ENCODE results near the gene PLEKHM2. TPM values are rescaled to one million over a fixed set of nuclear protein-coding genes. Genes with fewer than 3 reads are reported as not detected.

The PLEKHM2 gene
- polyA plus RNA-seq, 1 experiment = 24.4 TPM

DNA sequence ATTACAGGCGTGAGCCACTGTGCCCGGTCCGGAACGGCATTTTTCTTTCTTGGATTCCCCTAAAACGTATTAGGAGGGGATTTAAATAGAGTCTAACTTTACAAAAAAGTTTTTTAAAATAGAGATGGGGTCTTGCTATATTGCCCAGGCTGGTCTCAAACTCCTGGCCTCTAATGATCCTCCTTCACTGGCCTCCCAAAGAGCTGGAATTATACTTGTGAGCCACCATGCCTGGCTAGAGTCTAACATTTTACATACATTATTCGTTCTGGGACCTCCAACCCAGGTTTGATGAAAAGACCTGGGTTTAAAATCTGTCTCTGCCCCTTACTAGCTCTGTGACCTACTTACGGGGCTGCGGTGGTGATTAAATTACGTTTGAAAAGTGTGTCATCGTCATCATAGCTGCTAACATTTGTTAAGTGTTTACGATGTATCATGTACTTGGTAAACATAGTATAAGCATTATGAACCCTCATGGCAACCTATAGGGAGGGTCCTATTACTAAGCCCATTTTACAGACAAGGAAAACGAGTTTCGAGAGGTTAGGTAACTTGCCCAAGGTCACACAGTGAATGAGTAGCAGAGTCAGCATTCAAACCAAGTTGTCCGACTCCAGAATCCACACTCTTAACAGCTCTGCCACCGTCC is 24.5 kb downstream of the PLEKHM2 start:
- CTCF ChIA-PET = interaction anchor here (0.5 to 0.6 kb wide), 3 partner anchors 9 to 114 kb away, joined by 3 to 7 read pairs (median 6); no protein-coding TSS in a partner anchor
- no peak for DNase-seq (ENCODE audit: low read depth, low spot score)
- Histone ChIP-seq H3K4me3 (ENCODE audit: low read depth, low read length) (no peak overlapping the region), H3K27me3 (ENCODE audit: control insufficient read depth, insufficient read depth, low read length) (no peaks in the 10 kb centered on the region), H3K9me3 (ENCODE audit: control insufficient read depth, insufficient read depth, low read length) (no peaks in the 10 kb centered on the region), H3K27ac (ENCODE audit: low read depth, low read length) (no peak overlapping the region)
- POLR2A ChIA-PET = no interaction called here
- TF ChIP-seq, protein P1, sequence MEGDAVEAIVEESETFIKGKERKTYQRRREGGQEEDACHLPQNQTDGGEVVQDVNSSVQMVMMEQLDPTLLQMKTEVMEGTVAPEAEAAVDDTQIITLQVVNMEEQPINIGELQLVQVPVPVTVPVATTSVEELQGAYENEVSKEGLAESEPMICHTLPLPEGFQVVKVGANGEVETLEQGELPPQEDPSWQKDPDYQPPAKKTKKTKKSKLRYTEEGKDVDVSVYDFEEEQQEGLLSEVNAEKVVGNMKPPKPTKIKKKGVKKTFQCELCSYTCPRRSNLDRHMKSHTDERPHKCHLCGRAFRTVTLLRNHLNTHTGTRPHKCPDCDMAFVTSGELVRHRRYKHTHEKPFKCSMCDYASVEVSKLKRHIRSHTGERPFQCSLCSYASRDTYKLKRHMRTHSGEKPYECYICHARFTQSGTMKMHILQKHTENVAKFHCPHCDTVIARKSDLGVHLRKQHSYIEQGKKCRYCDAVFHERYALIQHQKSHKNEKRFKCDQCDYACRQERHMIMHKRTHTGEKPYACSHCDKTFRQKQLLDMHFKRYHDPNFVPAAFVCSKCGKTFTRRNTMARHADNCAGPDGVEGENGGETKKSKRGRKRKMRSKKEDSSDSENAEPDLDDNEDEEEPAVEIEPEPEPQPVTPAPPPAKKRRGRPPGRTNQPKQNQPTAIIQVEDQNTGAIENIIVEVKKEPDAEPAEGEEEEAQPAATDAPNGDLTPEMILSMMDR (IDR thresholded peaks at IDR 0.05; ENCODE audit: low read depth, low read length) = no peak

DNA sequence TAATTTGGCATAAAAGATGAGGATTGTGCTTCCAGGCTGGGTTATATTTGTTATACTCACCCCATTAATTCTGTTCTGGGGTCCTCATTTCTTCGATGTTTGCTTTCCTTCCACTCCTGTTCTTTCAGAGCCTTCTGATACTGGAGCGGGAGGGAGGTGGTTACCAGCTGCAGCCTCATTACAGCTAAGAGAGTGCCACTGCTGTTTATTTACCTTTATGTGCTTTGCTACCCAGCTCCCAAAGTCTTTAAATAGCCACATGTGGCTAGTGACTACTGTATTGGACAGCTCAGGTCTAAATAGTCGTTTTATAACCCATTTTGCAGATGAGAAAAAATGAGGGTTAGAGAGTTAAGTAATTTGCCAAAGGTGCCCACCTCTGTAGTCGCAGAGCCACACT is 25.1 kb downstream of the PLEKHM2 start:
- Histone ChIP-seq H3K27ac (ENCODE audit: low read depth, low read length) (no peak overlapping the region), H3K9me3 (ENCODE audit: control insufficient read depth, insufficient read depth, low read length) (no peaks in the 10 kb centered on the region), H3K4me3 (ENCODE audit: low read depth, low read length) (no peak overlapping the region), H3K27me3 (ENCODE audit: control insufficient read depth, insufficient read depth, low read length) (no peaks in the 10 kb centered on the region)
- no peak for DNase-seq (ENCODE audit: low read depth, low spot score)
- TF ChIP-seq, protein P1 (IDR thresholded peaks at IDR 0.05; ENCODE audit: low read depth, low read length) = no peak
- ChIA-PET CTCF (interaction anchor here (0.6 kb wide), 1 partner anchor 64 kb away, joined by 6 read pairs; no protein-coding TSS in a partner anchor), POLR2A (interaction anchor here (0.5 kb wide), 1 partner anchor 29 kb away, joined by 3 read pairs; no protein-coding TSS in a partner anchor)

DNA sequence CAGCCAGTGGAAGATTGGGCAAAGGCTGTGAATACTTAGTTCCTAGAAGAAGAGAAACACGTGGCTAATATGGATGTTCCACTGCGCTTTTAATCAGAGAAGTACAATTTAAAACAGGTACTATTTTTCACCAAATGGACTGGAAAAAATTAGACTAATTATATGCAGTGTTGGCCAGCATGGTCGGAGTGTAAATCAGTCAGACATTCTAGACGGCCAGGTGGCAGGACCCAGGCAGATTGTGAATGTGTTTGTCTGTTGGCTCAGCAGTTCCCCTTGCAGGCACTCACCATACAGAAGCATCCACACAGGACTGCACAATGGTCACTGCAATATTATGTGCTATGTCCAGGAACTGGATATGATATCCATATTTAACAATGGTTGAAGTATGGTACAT is 28.0 kb downstream of the PLEKHM2 start:
- H3K4me3 ChIP-seq (ENCODE audit: low read depth, low read length) = no peak overlapping the region
- TF ChIP-seq, protein P1 (IDR thresholded peaks at IDR 0.05; ENCODE audit: low read depth, low read length) = no peak
- no peaks in the 10 kb centered on the region for H3K27me3 ChIP-seq (ENCODE audit: control insufficient read depth, insufficient read depth, low read length)
- H3K27ac ChIP-seq (ENCODE audit: low read depth, low read length) = no peak overlapping the region
- POLR2A ChIA-PET = no interaction called here
- no peaks in the 10 kb centered on the region for H3K9me3 ChIP-seq (ENCODE audit: control insufficient read depth, insufficient read depth, low read length)
- DNase-seq (ENCODE audit: low read depth, low spot score) = no peak
- CTCF ChIA-PET = interaction anchor here (0.6 kb wide), 1 partner anchor 344 kb away, joined by 3 read pairs; no protein-coding TSS in a partner anchor

DNA sequence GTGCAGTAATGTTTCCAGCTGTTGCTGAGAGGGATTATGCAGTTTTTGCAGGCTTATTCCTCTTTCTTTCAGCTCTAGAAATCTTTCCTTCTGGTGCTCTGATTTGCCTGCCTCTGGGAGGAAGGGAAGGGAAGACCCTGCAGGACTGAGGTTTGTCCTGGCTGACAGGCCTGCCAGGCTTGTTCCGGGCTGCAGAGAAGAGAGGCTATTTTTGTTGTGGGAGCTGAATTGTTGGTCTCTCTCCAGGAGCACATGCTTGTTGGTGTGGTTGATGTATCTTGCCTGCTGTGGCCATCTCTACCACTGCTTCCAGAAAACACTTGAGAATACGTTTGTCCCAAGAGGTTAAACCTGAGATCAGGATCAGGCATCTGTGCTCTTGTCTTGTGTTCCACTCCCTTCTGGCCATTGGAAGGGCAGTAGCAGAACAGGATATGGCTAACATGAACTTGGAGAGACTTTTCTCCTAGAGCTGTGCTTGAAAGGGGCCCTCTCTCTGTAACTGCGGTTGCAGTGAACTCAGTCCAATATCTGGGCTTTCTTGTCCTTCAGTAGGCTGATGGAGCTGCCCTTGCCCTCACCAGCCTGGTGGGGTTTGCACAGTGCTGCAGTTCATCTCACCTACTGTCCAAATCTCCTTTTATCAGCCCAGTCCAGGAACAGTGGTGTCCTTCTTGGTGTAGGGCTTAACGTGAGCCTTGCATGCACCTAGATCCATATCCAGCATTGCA is 30.5 kb downstream of the PLEKHM2 start:
- Histone ChIP-seq H3K9me3 (ENCODE audit: control insufficient read depth, insufficient read depth, low read length) (no peaks in the 10 kb centered on the region), H3K4me3 (ENCODE audit: low read depth, low read length) (no peak overlapping the region), H3K27me3 (ENCODE audit: control insufficient read depth, insufficient read depth, low read length) (no peaks in the 10 kb centered on the region), H3K27ac (ENCODE audit: low read depth, low read length) (peak overlapping the region; percentile 57)
- peak; percentile 61 for DNase-seq (ENCODE audit: low read depth, low spot score)
- POLR2A ChIA-PET = interaction anchor here (0.6 to 1.0 kb wide), 6 partner anchors 15 to 431 kb away, joined by 3 read pairs; no protein-coding TSS in a partner anchor
- CTCF ChIA-PET = no interaction called here
- TF ChIP-seq, protein P1 (IDR thresholded peaks at IDR 0.05; ENCODE audit: low read depth, low read length) = no peak
